Activated CD4-positive, CD25-positive, alpha-beta regulatory T cell treated with anti-CD3 and anti-CD28 coated beads, Interleukin-2, amount 50 U/mL, for 24 hours (primary cell): ENCODE measurements around the gene MAN1A1.
A peak's percentile ranks its signal among the peaks of the same experiment; 100 is the strongest.
"Not testable (repeated sequence)": the region's sequence is repeated elsewhere in the genome, so short reads cannot be mapped to it uniquely, and the experiment has no call there.

Source experiments
- ATAC-seq, 2 donors: fragments of 150-1000 bp; cut with Tn5 transposase; one replicate each; pipeline ENCODE4 v1.10.0; 2021; ENCODE audit warnings: mild to moderate bottlenecking in 1 of 2, moderate library complexity in 1 of 2

The MAN1A1 gene

GRCh38 chr6:119349361-119350201 lies at the start of gene MAN1A1:
MAN1A1 (minus strand) TSS chr6:119349761; CDS start chr6:119349065, 696 bp downstream.
- peak; percentile 89 to 92 for ATAC-seq

GRCh38 chr6:119395192-119395591 lies 45.6 kb upstream of the MAN1A1 start:
- no peak for ATAC-seq

- ATAC-seq = no peak
These were observed 40.8 kb upstream of the MAN1A1 start for GRCh38 chr6:119390247-119390793.

GRCh38 chr6:119385994-119386393 lies 36.4 kb upstream of the MAN1A1 start:
- no peak for ATAC-seq

- no peak for ATAC-seq
These were observed 34.9 kb upstream of the MAN1A1 start for GRCh38 chr6:119384444-119384843.

- ATAC-seq = no peak
These were observed 30.2 kb upstream of the MAN1A1 start for GRCh38 chr6:119379809-119380208.

- ATAC-seq = not testable (repeated sequence)
These were observed 27.5 kb upstream of the MAN1A1 start for GRCh38 chr6:119377043-119377442.

- ATAC-seq = no peak
These were observed 20.5 kb upstream of the MAN1A1 start for GRCh38 chr6:119370080-119370479.

- no peak for ATAC-seq
These were observed 19.4 kb upstream of the MAN1A1 start for GRCh38 chr6:119368921-119369320.

GRCh38 chr6:119361209-119361608 lies 11.6 kb upstream of the MAN1A1 start:
- no peak for ATAC-seq

- ATAC-seq = no peak
These were observed 10.8 kb upstream of the MAN1A1 start for GRCh38 chr6:119360262-119360915.

- ATAC-seq = no peak
These were observed 6.3 kb upstream of the MAN1A1 start for GRCh38 chr6:119355890-119356289.

- no peak for ATAC-seq
These were observed 5.6 kb upstream of the MAN1A1 start for GRCh38 chr6:119355157-119355556.

GRCh38 chr6:119353696-119354095 lies 4.1 kb upstream of the MAN1A1 start:
- ATAC-seq = no peak

GRCh38 chr6:119352001-119352400 lies 2.4 kb upstream of the MAN1A1 start:
- no peak for ATAC-seq

GRCh38 chr6:119350952-119351372 lies 1.4 kb upstream of the MAN1A1 start:
- no peak for ATAC-seq

- ATAC-seq = peak; percentile 27
These were observed 816 bp upstream of the MAN1A1 start for GRCh38 chr6:119350202-119350951.

GRCh38 chr6:119348748-119349360 lies 707 bp downstream of the MAN1A1 start:
- no peak for ATAC-seq

- no peak for ATAC-seq
These were observed 1.3 kb downstream of the MAN1A1 start for GRCh38 chr6:119348096-119348747.

- ATAC-seq = no peak
These were observed 2.0 kb downstream of the MAN1A1 start for GRCh38 chr6:119347466-119348095.

GRCh38 chr6:119346936-119347335 lies 2.6 kb downstream of the MAN1A1 start:
- no peak for ATAC-seq

- ATAC-seq = no peak
These were observed 3.1 kb downstream of the MAN1A1 start for GRCh38 chr6:119346450-119346849.
